CD14-positive monocyte (primary cell): ENCODE results near the gene MVB12B. TPM values are rescaled to one million over a fixed set of nuclear protein-coding genes. Genes with fewer than 3 reads are reported as not detected.

ENCODE experiments used
- DNase-seq, 3 donors: peaks; one replicate each; pipeline ENCODE4 v3.0.0-alpha.2; 2011 to 2022
- H2AFZ ChIP-seq: 2 replicates; pipeline ENCODE4 v1.6.0; 2012; ENCODE audit warnings: mild to moderate bottlenecking, low read depth, low read length, inconsistent platforms; ENCODE audit not compliant: insufficient read depth, poor library complexity, severe bottlenecking
- H3K27ac ChIP-seq, 2 donors: 1 replicate in 1 of 2; 2 replicates in 1 of 2; pipeline ENCODE4 v1.5.1; 2012 to 2013; ENCODE audit warnings: low read length in 2 of 2, control low read depth in 1 of 2, inconsistent platforms in 1 of 2, low read depth in 1 of 2, mild to moderate bottlenecking in 1 of 2
- H3K27me3 ChIP-seq, 2 donors: one replicate each; pipeline versions ENCODE4 v1.6.0 to v1.6.1; 2011 to 2013; ENCODE audit warnings: low read length in 2 of 2; ENCODE audit not compliant: control insufficient read depth in 2 of 2, insufficient read depth in 2 of 2
- H3K36me3 ChIP-seq, 2 donors: replicated peaks in 1 of 2; 1 replicate in 1 of 2; 2 replicates in 1 of 2; pipeline versions ENCODE4 v1.5.1 to v1.6.1; 2012 to 2013; ENCODE audit warnings: low read length in 2 of 2, control low read depth in 1 of 2, inconsistent platforms in 1 of 2, mild to moderate bottlenecking in 1 of 2; ENCODE audit not compliant: insufficient read depth in 2 of 2, control insufficient read depth in 1 of 2
- H3K4me1 ChIP-seq, 2 donors: 1 replicate in 1 of 2; 2 replicates in 1 of 2; pipeline versions ENCODE4 v1.5.1 to v1.6.1; 2012 to 2013; ENCODE audit warnings: low read length in 2 of 2, control low read depth in 1 of 2, inconsistent platforms in 1 of 2, mild to moderate bottlenecking in 1 of 2, moderate library complexity in 1 of 2; ENCODE audit not compliant: insufficient read depth in 2 of 2, control insufficient read depth in 1 of 2
- H3K4me2 ChIP-seq: replicated peaks from 2 replicates; pipeline ENCODE3; 2012; ENCODE audit warnings: low read length, moderate library complexity, mild to moderate bottlenecking; ENCODE audit not compliant: poor library complexity, severe bottlenecking; ENCODE audit errors: extremely low read depth
- H3K4me3 ChIP-seq, 3 experiments: fragments of 200-600 bp in 1 of 3; sonication (generic) in 1 of 3; replicated peaks in 1 of 3; 1 replicate in 2 of 3; 2 replicates in 1 of 3; pipeline ENCODE4 v1.5.1; 2011 to 2013; ENCODE audit warnings: low read length in 3 of 3, mild to moderate bottlenecking in 3 of 3, control low read depth in 2 of 3, low read depth in 2 of 3, inconsistent platforms in 1 of 3, moderate library complexity in 1 of 3
- H3K79me2 ChIP-seq: 2 replicates; pipeline ENCODE4 v1.6.0; 2012; ENCODE audit warnings: mild to moderate bottlenecking, control low read depth, inconsistent platforms, low read length, moderate library complexity; ENCODE audit not compliant: insufficient read depth
- H3K9ac ChIP-seq: 2 replicates; pipeline ENCODE4 v1.6.0; 2017; ENCODE audit warnings: low read length, mild to moderate bottlenecking; ENCODE audit not compliant: insufficient read depth, poor library complexity, severe bottlenecking
- H3K9me3 ChIP-seq, 2 donors: replicated peaks in 1 of 2; 1 replicate in 1 of 2; 2 replicates in 1 of 2; pipeline versions ENCODE4 v1.5.1 to v1.6.1; 2012 to 2013; ENCODE audit warnings: low read length in 2 of 2, control low read depth in 1 of 2; ENCODE audit not compliant: control insufficient read depth in 1 of 2, insufficient read depth in 1 of 2
- H4K20me1 ChIP-seq: 2 replicates; pipeline ENCODE4 v1.6.0; 2012; ENCODE audit warnings: mild to moderate bottlenecking, low read length, control low read depth, moderate library complexity; ENCODE audit not compliant: insufficient read depth
- H3K27ac Mint-ChIP-seq, 7 donors: one replicate each; pipeline ENCODE4 v1.8.0; 2020; ENCODE audit warnings: mild to moderate bottlenecking in 7 of 7, mixed read lengths in 7 of 7, moderate library complexity in 6 of 7, inconsistent platforms in 2 of 7
- H3K27me3 Mint-ChIP-seq, 3 donors: one replicate each; pipeline ENCODE4 v1.8.0; 2021 to 2022; ENCODE audit warnings: low read depth in 3 of 3, mild to moderate bottlenecking in 3 of 3, mixed read lengths in 3 of 3, moderate library complexity in 3 of 3, inconsistent platforms in 1 of 3
- H3K36me3 Mint-ChIP-seq, 2 donors: one replicate each; pipeline ENCODE4 v1.8.0; 2020; ENCODE audit warnings: mixed read lengths in 2 of 2, inconsistent platforms in 1 of 2, mild to moderate bottlenecking in 1 of 2
- H3K4me1 Mint-ChIP-seq: one replicate; pipeline ENCODE4 v1.8.0; 2020; ENCODE audit warnings: mild to moderate bottlenecking, mixed read lengths
- H3K4me3 Mint-ChIP-seq, 2 donors: one replicate each; pipeline ENCODE4 v1.8.0; 2020; ENCODE audit warnings: mild to moderate bottlenecking in 2 of 2, mixed read lengths in 2 of 2, moderate library complexity in 1 of 2
- H3K9me3 Mint-ChIP-seq, 7 donors: one replicate each; pipeline ENCODE4 v1.8.0; 2020 to 2022; ENCODE audit warnings: mixed read lengths in 7 of 7, mild to moderate bottlenecking in 6 of 7, moderate library complexity in 6 of 7, inconsistent platforms in 2 of 7
- CTCF ChIP-seq: fragments of 200-600 bp; IDR thresholded peaks from one replicate; pipeline ENCODE4 v1.8.0; 2022; ENCODE audit warnings: antibody characterized with exemption, mild to moderate bottlenecking
- WGBS: methylation state at CpG from one replicate; pipeline ENCODE4 v1.1.5; 2013; ENCODE audit warnings: missing lambda C conversion rate; ENCODE audit not compliant: insufficient coverage; 5-methylcytosine and 5-hydroxymethylcytosine counted together
- intact Hi-C, 2 donors: fragments of 100-400 bp; cut with micrococcal nuclease; formaldehyde crosslinking; loops; one replicate each; pipeline versions ENCODE4 v1.15.0 to v1.15.1; 2023
- polyA plus RNA-seq, 3 donors: library from polyadenylated mRNA; depleted of rRNA in 1 of 3; unstranded in 2 of 3; stranded (reverse) in 1 of 3; fragments of 300-500 nt in 2 of 3; fragments of >200 nt in 1 of 3; fragmentation: Illumina TruSeq in 2 of 3; gene quantifications; 1 replicate in 2 of 3; 2 replicates in 1 of 3; pipeline ENCODE4 v1.2.3, GENCODE V29; 2012 to 2021

The MVB12B gene
- polyA plus RNA-seq, 3 donors, result 2.8 to 8.1 (median 3.5) TPM

- Histone ChIP-seq H3K9me3 (no peaks in the 10 kb centered on the region), H3K36me3 (peaks cover 0 to 33% of the 10 kb centered on the region in 2 donors), H2AFZ (no peak overlapping the region), H3K27ac (no peak overlapping the region), H3K79me2 (no peaks in the 10 kb centered on the region), H4K20me1 (no peaks in the 10 kb centered on the region), H3K27me3 (no peaks in the 10 kb centered on the region), H3K4me3 (no peak overlapping the region), H3K9ac (no peak overlapping the region), H3K4me2 (no peak overlapping the region), H3K4me1 (no peaks in the 10 kb centered on the region)
- no peaks in the 10 kb centered on the region for H3K9me3 Mint-ChIP-seq
- H3K27me3 Mint-ChIP-seq, result peaks cover 0 to 3% (median 0%) of the 10 kb centered on the region in 3 donors
- intact Hi-C loops, result no loop called here
- H3K4me1 Mint-ChIP-seq, result peaks cover 1% of the 10 kb centered on the region
- H3K36me3 Mint-ChIP-seq, result peaks cover 35 to 38% of the 10 kb centered on the region in 2 donors
- TF ChIP-seq CTCF, result no peak
- no peak overlapping the region for H3K4me3 Mint-ChIP-seq
- no peak for DNase-seq
- WGBS, result no CpG with 5 or more reads among the region's 6 CpGs
- no peak overlapping the region for H3K27ac Mint-ChIP-seq
These were observed 110.6 kb downstream of the MVB12B start for GRCh38 chr9:126437268-126437666.

GRCh38 chr9:126437701-126438100, 111.1 kb downstream of the MVB12B start:
- intact Hi-C loops, result no loop called here
- Histone ChIP-seq H4K20me1 (no peaks in the 10 kb centered on the region), H3K9me3 (no peaks in the 10 kb centered on the region), H3K4me2 (no peak overlapping the region), H3K27ac (no peak overlapping the region), H3K27me3 (no peaks in the 10 kb centered on the region), H3K36me3 (peaks cover 0 to 30% of the 10 kb centered on the region in 2 donors), H3K79me2 (no peaks in the 10 kb centered on the region), H3K4me3 (no peak overlapping the region), H3K4me1 (peaks cover 3 to 4% of the 10 kb centered on the region in 2 donors), H2AFZ (no peak overlapping the region), H3K9ac (no peak overlapping the region)
- no peak overlapping the region for H3K4me3 Mint-ChIP-seq
- peaks cover 34 to 37% of the 10 kb centered on the region in 2 donors for H3K36me3 Mint-ChIP-seq
- TF ChIP-seq CTCF, result no peak
- WGBS, result no CpG with 5 or more reads among the region's 2 CpGs
- H3K27me3 Mint-ChIP-seq, result peaks cover 0 to 3% (median 0%) of the 10 kb centered on the region in 3 donors
- H3K4me1 Mint-ChIP-seq, result peaks cover 4% of the 10 kb centered on the region
- no peaks in the 10 kb centered on the region for H3K9me3 Mint-ChIP-seq
- DNase-seq, result no peak
- no peak overlapping the region for H3K27ac Mint-ChIP-seq
